Liver (tissue), 9 donors: ENCODE data around the gene SLCO2A1. TPM values are rescaled to one million over a fixed set of nuclear protein-coding genes. Genes with fewer than 3 reads are reported as not detected.
A peak's percentile ranks its signal among the peaks of the same experiment; 100 is the strongest.

Experiments
- DNase-seq: peaks from one replicate; pipeline ENCODE4 v3.0.0-alpha.2; 2017; ENCODE audit warnings: low spot score
- H3K27ac ChIP-seq, 2 donors: one replicate each; pipeline ENCODE4 v1.7.0; 2013; ENCODE audit warnings: inconsistent platforms in 2 of 2, low read length in 2 of 2, control low read depth in 1 of 2, low read depth in 1 of 2, mild to moderate bottlenecking in 1 of 2
- H3K27me3 ChIP-seq, 4 donors: one replicate each; pipeline versions ENCODE4 v1.6.1 to v1.7.0; 2013; ENCODE audit warnings: low read length in 3 of 4, inconsistent platforms in 1 of 4, mild to moderate bottlenecking in 1 of 4, moderate library complexity in 1 of 4; ENCODE audit not compliant: control insufficient read depth in 4 of 4, insufficient read depth in 4 of 4
- H3K36me3 ChIP-seq, 4 donors: one replicate each; pipeline versions ENCODE4 v1.6.1 to v1.7.0; 2013; ENCODE audit warnings: low read length in 3 of 4, mild to moderate bottlenecking in 3 of 4, low read depth in 1 of 4, moderate library complexity in 1 of 4; ENCODE audit not compliant: control insufficient read depth in 4 of 4, insufficient read depth in 3 of 4
- H3K4me1 ChIP-seq, 4 donors: one replicate each; pipeline versions ENCODE4 v1.6.1 to v1.7.0; 2013; ENCODE audit warnings: low read length in 3 of 4, mild to moderate bottlenecking in 3 of 4, moderate library complexity in 1 of 4; ENCODE audit not compliant: control insufficient read depth in 4 of 4, insufficient read depth in 4 of 4
- H3K4me3 ChIP-seq, 3 donors: one replicate each; pipeline versions ENCODE4 v1.6.1 to v1.7.0; 2013; ENCODE audit warnings: low read length in 3 of 3, control low read depth in 1 of 3, low read depth in 1 of 3, mild to moderate bottlenecking in 1 of 3
- H3K9ac ChIP-seq, 2 donors: one replicate each; pipeline ENCODE4 v1.7.0; 2013; ENCODE audit warnings: low read length in 2 of 2, mild to moderate bottlenecking in 2 of 2, moderate library complexity in 2 of 2, control low read depth in 1 of 2, low read depth in 1 of 2
- H3K9me3 ChIP-seq, 4 donors: one replicate each; pipeline versions ENCODE4 v1.6.1 to v1.7.0; 2013; ENCODE audit warnings: low read length in 3 of 4; ENCODE audit not compliant: control insufficient read depth in 4 of 4
- ATF3 ChIP-seq: IDR thresholded peaks from 2 replicates; pipeline ENCODE4 v1.6.1; 2016; ENCODE audit warnings: antibody characterized with exemption
- CTCF ChIP-seq: fragments of 150-350 bp; IDR thresholded peaks from 2 replicates; pipeline ENCODE4 v1.5.1; 2017; ENCODE audit warnings: improper control_type of control experiment, low read depth, low read length; ENCODE audit not compliant: missing input control
- EGR1 ChIP-seq, 2 donors: IDR thresholded peaks; 2 replicates each; pipeline ENCODE4 v1.6.1; 2016 to 2018; ENCODE audit warnings: antibody characterized with exemption in 2 of 2, low read depth in 2 of 2
- FOXA1 ChIP-seq: IDR thresholded peaks from 2 replicates; pipeline ENCODE4 v1.6.1; 2016; ENCODE audit warnings: antibody characterized with exemption
- GABPA ChIP-seq, 2 donors: IDR thresholded peaks in 1 of 2; conservative IDR thresholded peaks in 1 of 2; 2 replicates each; pipeline ENCODE4 v1.6.1; 2016; ENCODE audit warnings: antibody characterized with exemption in 2 of 2, mild to moderate bottlenecking in 1 of 2, moderate library complexity in 1 of 2
- HNF4A ChIP-seq, 2 donors: conservative IDR thresholded peaks; 2 replicates each; pipeline ENCODE4 v1.6.1; 2016; ENCODE audit warnings: antibody characterized with exemption in 2 of 2, mild to moderate bottlenecking in 2 of 2
- HNF4G ChIP-seq: IDR thresholded peaks from 2 replicates; pipeline ENCODE4 v1.6.1; 2016; ENCODE audit warnings: antibody characterized with exemption
- JUND ChIP-seq, 2 donors: IDR thresholded peaks; 2 replicates each; pipeline ENCODE4 v1.6.1; 2016; ENCODE audit warnings: antibody characterized with exemption in 2 of 2
- NR2F2 ChIP-seq: IDR thresholded peaks from 2 replicates; pipeline ENCODE4 v1.6.1; 2016; ENCODE audit warnings: antibody characterized with exemption
- REST ChIP-seq: IDR thresholded peaks from 2 replicates; pipeline ENCODE4 v1.6.1; 2016; ENCODE audit warnings: antibody characterized with exemption, mild to moderate bottlenecking
- RXRA ChIP-seq, 2 donors: IDR thresholded peaks; 2 replicates each; pipeline ENCODE4 v1.6.1; 2017 to 2018; ENCODE audit warnings: antibody characterized with exemption in 2 of 2, mild to moderate bottlenecking in 1 of 2
- TAF1 ChIP-seq: conservative IDR thresholded peaks from 2 replicates; pipeline ENCODE4 v1.6.1; 2016; ENCODE audit warnings: antibody characterized with exemption, mild to moderate bottlenecking
- YY1 ChIP-seq: IDR thresholded peaks from 2 replicates; pipeline ENCODE4 v1.6.1; 2016; ENCODE audit warnings: antibody characterized with exemption, mild to moderate bottlenecking
- WGBS: extraction: QIAGEN DNeasy Blood & Tissue Kit; methylation state at CpG from one replicate; pipeline ENCODE4 v1.1.7; 2013; 5-methylcytosine and 5-hydroxymethylcytosine counted together
- polyA plus RNA-seq, 2 donors: library from polyadenylated mRNA; stranded (reverse) in 1 of 2; unstranded in 1 of 2; fragments of 200-250 nt in 1 of 2; fragments of >200 nt in 1 of 2; fragmentation: Nextera tagmentation in 1 of 2; extraction: Ambion mirVana in 1 of 2; gene quantifications; one replicate each; pipeline versions ENCODE4 v1.2.1 to v1.2.3, GENCODE V29; 2013 to 2015
- total RNA-seq, 2 donors: library from RNA; depleted of rRNA; stranded (reverse); fragments of >200 nt; gene quantifications; one replicate each; pipeline ENCODE4 v1.2.3, GENCODE V29; 2014
- donor health status: healthy.
- donor health status: healthy.
- donor health status: healthy.
- donor health status: healthy.
- donor health status: healthy.

The SLCO2A1 gene
- total and polyA plus RNA-seq, 4 donors = 0.56 to 3.1 (median 2.2) TPM

- no peak for TF ChIP-seq REST
- no peak for TF ChIP-seq YY1
- no peak for TF ChIP-seq TAF1
- TF ChIP-seq RXRA (IDR thresholded peaks at IDR 0.05) = no peak
Observed at GRCh38 chr3:133937756-133938601, 91.7 kb downstream of the SLCO2A1 start (continued).

GRCh38 chr3:133937061-133937686, 92.6 kb downstream of the SLCO2A1 start:
- H3K4me3 ChIP-seq = no peak overlapping the region
- no peaks in the 10 kb centered on the region for H3K36me3 ChIP-seq
- 88% methylated on average over 8 of the region's 8 CpGs for WGBS
- peaks cover 0 to 3% (median 0%) of the 10 kb centered on the region in 4 donors for H3K4me1 ChIP-seq
- no peak for TF ChIP-seq FOXA1
- no peak for TF ChIP-seq HNF4A (conservative IDR thresholded peaks at IDR 0.05)
- TF ChIP-seq HNF4G = no peak
- no peak for TF ChIP-seq CTCF
- no peak for TF ChIP-seq JUND (IDR thresholded peaks at IDR 0.05)
- no peak for TF ChIP-seq EGR1 (IDR thresholded peaks at IDR 0.05; ENCODE audit: low read depth in 2 of 2)
- peak; percentile 22 for DNase-seq
- no peak overlapping the region for H3K9ac ChIP-seq
- H3K27me3 ChIP-seq = no peaks in the 10 kb centered on the region
- no peak overlapping the region for H3K27ac ChIP-seq
- H3K9me3 ChIP-seq = no peaks in the 10 kb centered on the region

GRCh38 chr3:133935843-133936769, 93.6 kb downstream of the SLCO2A1 start:
- H3K36me3 ChIP-seq = no peaks in the 10 kb centered on the region
- no peak overlapping the region for H3K27ac ChIP-seq
- H3K4me1 ChIP-seq = no peaks in the 10 kb centered on the region
- no peaks in the 10 kb centered on the region for H3K27me3 ChIP-seq
- TF ChIP-seq EGR1 (IDR thresholded peaks at IDR 0.05; ENCODE audit: low read depth in 2 of 2) (no peak), YY1 (no peak), NR2F2 (no peak), HNF4A (conservative IDR thresholded peaks at IDR 0.05) (no peak), FOXA1 (no peak), HNF4G (no peak), TAF1 (no peak), ATF3 (no peak), GABPA (IDR thresholded peaks at IDR 0.05 in 1 of 2, conservative IDR thresholded peaks at IDR 0.05 in 1 of 2) (no peak), RXRA (IDR thresholded peaks at IDR 0.05) (no peak), JUND (IDR thresholded peaks at IDR 0.05) (no peak), CTCF (no peak)
- H3K9ac ChIP-seq = no peak overlapping the region
- DNase-seq = peak; percentile 24
- H3K4me3 ChIP-seq = no peak overlapping the region
- WGBS = 88% methylated on average over 13 of the region's 13 CpGs
- no peaks in the 10 kb centered on the region for H3K9me3 ChIP-seq
